HepG2 (cell line): Measurements from ENCODE around the gene UBC. TPM values are rescaled to one million over a fixed set of nuclear protein-coding genes. Genes with fewer than 3 reads are reported as not detected.

ENCODE experiments used
- ELF1 ChIP-seq: sonication (generic); formaldehyde crosslinking; IDR thresholded peaks from 2 replicates; pipeline ENCODE4 v1.4.0; 2020; ENCODE audit warnings: missing genetic modification reagents
- IRF9 ChIP-seq: sonication (generic); formaldehyde crosslinking; IDR thresholded peaks from 2 replicates; pipeline ENCODE4 v1.8.0; 2022; ENCODE audit warnings: missing genetic modification reagents, mild to moderate bottlenecking, borderline replicate concordance
- PAX8 ChIP-seq: sonication (generic); formaldehyde crosslinking; IDR thresholded peaks from 2 replicates; pipeline ENCODE4 v1.8.0; 2022; ENCODE audit warnings: mild to moderate bottlenecking, missing genetic modification reagents, borderline replicate concordance
- POLR2A ChIP-seq, 2 experiments: IDR thresholded peaks; 2 replicates each; pipeline ENCODE4 v1.6.1; 2011; ENCODE audit warnings: low read depth in 2 of 2, low read length in 2 of 2, mild to moderate bottlenecking in 1 of 2, moderate library complexity in 1 of 2; ENCODE audit not compliant: insufficient read depth in 1 of 2
- SALL1 ChIP-seq: sonication (generic); formaldehyde crosslinking; IDR thresholded peaks from 2 replicates; pipeline ENCODE4 v1.8.0; 2022; ENCODE audit warnings: mild to moderate bottlenecking, missing genetic modification reagents
- SOX5 ChIP-seq: IDR thresholded peaks from 2 replicates; pipeline ENCODE4 v1.6.1; 2016; ENCODE audit warnings: borderline replicate concordance
- TIGD3 ChIP-seq: sonication (generic); formaldehyde crosslinking; IDR thresholded peaks from 2 replicates; pipeline ENCODE4 v1.5.1; 2020; ENCODE audit warnings: mild to moderate bottlenecking, missing genetic modification reagents, borderline replicate concordance
- UBTF ChIP-seq: sonication (generic); formaldehyde crosslinking; IDR thresholded peaks from 2 replicates; pipeline ENCODE4 v1.4.0; 2020; ENCODE audit warnings: mild to moderate bottlenecking, missing genetic modification reagents
- ZBTB10 ChIP-seq: sonication (generic); formaldehyde crosslinking; IDR thresholded peaks from 2 replicates; pipeline ENCODE4 v1.4.0; 2020; ENCODE audit warnings: missing genetic modification reagents, borderline replicate concordance
- ZNF235 ChIP-seq: sonication (generic); formaldehyde crosslinking; IDR thresholded peaks from 2 replicates; pipeline ENCODE4 v1.8.1; 2023; ENCODE audit warnings: mild to moderate bottlenecking, missing genetic modification reagents, borderline replicate concordance
- ZNF318 ChIP-seq: sonication (generic); formaldehyde crosslinking; IDR thresholded peaks from 2 replicates; pipeline ENCODE4 v1.4.0; 2020; ENCODE audit warnings: mild to moderate bottlenecking, missing genetic modification reagents
- ZNF335 ChIP-seq: sonication (generic); formaldehyde crosslinking; IDR thresholded peaks from 2 replicates; pipeline ENCODE4 v1.4.0; 2020; ENCODE audit warnings: missing genetic modification reagents
- polyA plus RNA-seq, 8 experiments: library from polyadenylated mRNA; depleted of rRNA in 3 of 8; stranded (reverse) in 7 of 8; unstranded in 1 of 8; fragments of >200 nt; fragmentation: Illumina TruSeq in 4 of 8; extraction: Trizol in 4 of 8; gene quantifications; 2 replicates each; pipeline versions ENCODE4 v1.2.1 to v1.2.3, GENCODE V29; 2011 to 2016; ENCODE audit warnings: low read depth in 4 of 8, missing spikeins in 1 of 8, mixed read lengths in 1 of 8; ENCODE audit not compliant: insufficient read depth in 1 of 8
- total RNA-seq, 5 experiments: library from RNA; depleted of rRNA; stranded (reverse); fragments of >200 nt; fragmentation: Illumina TruSeq; extraction: Trizol; gene quantifications; 2 replicates each; pipeline ENCODE4 v1.2.3, GENCODE V29; 2016; ENCODE audit warnings: low read depth in 1 of 5

UBC gene
- total and polyA plus RNA-seq, 2 of the 13 experiments (the other 11 are each of a cell fraction or from before 2014, with no cell fraction given) = 805 to 1,432 TPM

GRCh38 chr12:124916374-124917134 is 2.1 kb upstream of the UBC start (continued):
- TF ChIP-seq ZNF318 (CRISPR knock-in tag) = no peak
- peak; percentile 40; the same call in 1 of the 2 replicates for TF ChIP-seq SOX5 (CRISPR knock-in tag)
- TF ChIP-seq PAX8 (CRISPR knock-in tag) = no peak
- peak; percentile 55; the same call in 1 of the 2 replicates for TF ChIP-seq ELF1 (CRISPR knock-in tag)
- peak; percentile 21; the same call in 1 of the 2 replicates for TF ChIP-seq UBTF (CRISPR knock-in tag)
- no peak; the same call in 1 of the 2 replicates for TF ChIP-seq ZNF335 (CRISPR knock-in tag)
- TF ChIP-seq ZNF235 = no peak
- no peak for TF ChIP-seq ZBTB10 (CRISPR knock-in tag)
- 0 out of 2 replicates have a peak, but pooled peaks have one; percentile 22 for TF ChIP-seq TIGD3
- TF ChIP-seq IRF9 (CRISPR knock-in tag) = no peak
- TF ChIP-seq SALL1 (CRISPR knock-in tag) = peak; percentile 58; the same call in 1 of the 2 replicates
- TF ChIP-seq POLR2A (IDR thresholded peaks at IDR 0.05; ENCODE audit: insufficient read depth in 1 of 2, low read depth in 2 of 2, low read length in 2 of 2) = peak; percentile 62 to 69
